Measurements from ENCODE around the gene SLC26A6.

Gene SLC26A6

GRCh38 chr3:48635222-48636021 lies at the start of gene SLC26A6:
SLC26A6 (minus strand) TSS chr3:48635461; CDS start chr3:48635393, 68 bp downstream.
- H3K9me3 Mint-ChIP-seq = no peaks in the 10 kb centered on the region
- peaks cover 3% of the 10 kb centered on the region for H3K27me3 Mint-ChIP-seq
- DNase-seq = peak; percentile 97
- peaks cover 28% of the 10 kb centered on the region for H3K4me1 Mint-ChIP-seq
- H3K27ac Mint-ChIP-seq = peak within 1 kb of the TSS; percentile 87
- CTCF ChIA-PET = interaction anchor here (1.2 to 2.8 kb wide), 12 partner anchors 10 to 235 kb away, joined by 3 to 17 read pairs (median 6); partner anchors contain the start of genes PFKFB4 and UCN2
- peak within 1 kb of the TSS; percentile 87 for H3K4me3 Mint-ChIP-seq
- peaks cover 12% of the 10 kb centered on the region for H3K36me3 Mint-ChIP-seq

DNA sequence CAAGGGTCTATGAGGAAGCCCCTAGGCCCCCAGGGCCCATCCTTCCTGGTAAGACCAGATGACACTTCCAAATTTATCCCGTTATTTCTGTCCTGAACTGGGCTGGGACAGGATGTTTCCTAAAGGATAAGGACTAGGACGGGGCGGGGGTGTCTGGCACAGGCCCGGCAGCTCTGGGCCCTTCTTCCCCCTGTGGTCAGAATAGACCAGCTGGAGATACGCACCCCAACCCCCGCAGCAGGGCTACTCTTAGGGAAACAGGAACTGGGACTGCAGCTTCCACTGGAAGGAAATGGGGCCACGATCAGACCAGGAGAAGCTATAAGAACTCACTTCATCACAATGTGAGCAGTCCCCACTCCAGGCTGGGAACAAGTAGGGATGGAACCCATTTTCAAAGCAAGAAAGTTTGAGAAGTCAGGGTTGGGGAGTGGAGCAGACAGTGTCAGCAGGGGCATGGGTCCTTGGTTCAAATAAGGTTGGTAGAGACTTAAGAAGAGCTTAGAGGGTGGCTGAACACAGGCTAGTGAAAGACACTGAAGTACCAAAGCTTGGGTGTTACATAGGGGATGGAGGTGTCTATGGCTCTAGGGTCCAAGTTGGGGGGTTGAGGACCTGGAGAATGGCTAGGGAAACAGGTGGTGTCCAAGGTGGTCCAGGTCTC lies 49.4 kb upstream of the SLC26A6 start:
- H3K36me3 Mint-ChIP-seq = peaks cover 50% of the 10 kb centered on the region

DNA sequence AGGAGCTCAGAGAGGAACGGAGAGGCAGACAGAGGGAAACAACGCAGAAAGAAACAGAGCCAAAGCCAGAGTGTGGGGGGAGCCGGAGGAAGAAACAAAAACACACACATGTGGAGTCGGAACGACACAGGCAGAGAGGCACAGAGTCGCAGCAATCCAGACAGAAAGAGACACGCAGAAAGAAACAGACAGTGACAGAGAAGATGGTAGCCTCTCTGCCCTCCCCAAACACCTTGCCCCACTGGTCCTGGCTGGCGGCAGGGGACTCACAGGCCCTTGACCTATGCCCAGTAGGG lies 48.7 kb upstream of the SLC26A6 start:
- no peak for DNase-seq
- H3K27ac Mint-ChIP-seq = peak overlapping the region; percentile 74
- CTCF ChIA-PET = interaction anchor here (0.9 to 2.1 kb wide), 6 partner anchors 8 to 283 kb away, joined by 4 to 7 read pairs (median 4); no protein-coding TSS in a partner anchor
- H3K9me3 Mint-ChIP-seq = no peaks in the 10 kb centered on the region
- peak overlapping the region; percentile 82 for H3K4me3 Mint-ChIP-seq
- H3K36me3 Mint-ChIP-seq = peaks cover 51% of the 10 kb centered on the region
- no peaks in the 10 kb centered on the region for H3K27me3 Mint-ChIP-seq
- H3K4me1 Mint-ChIP-seq = peaks cover 50% of the 10 kb centered on the region

More for the DNA sequence above, 49.4 kb upstream of the SLC26A6 start:
- Mint-ChIP-seq H3K4me1 (peaks cover 45% of the 10 kb centered on the region), H3K9me3 (no peaks in the 10 kb centered on the region), H3K4me3 (peak overlapping the region; percentile 82), H3K27me3 (no peaks in the 10 kb centered on the region), H3K27ac (peak overlapping the region; percentile 87)
- CTCF ChIA-PET = interaction anchor here (0.9 to 2.1 kb wide), 7 partner anchors 8 to 284 kb away, joined by 4 to 7 read pairs (median 4); no protein-coding TSS in a partner anchor
- DNase-seq = no peak

DNA sequence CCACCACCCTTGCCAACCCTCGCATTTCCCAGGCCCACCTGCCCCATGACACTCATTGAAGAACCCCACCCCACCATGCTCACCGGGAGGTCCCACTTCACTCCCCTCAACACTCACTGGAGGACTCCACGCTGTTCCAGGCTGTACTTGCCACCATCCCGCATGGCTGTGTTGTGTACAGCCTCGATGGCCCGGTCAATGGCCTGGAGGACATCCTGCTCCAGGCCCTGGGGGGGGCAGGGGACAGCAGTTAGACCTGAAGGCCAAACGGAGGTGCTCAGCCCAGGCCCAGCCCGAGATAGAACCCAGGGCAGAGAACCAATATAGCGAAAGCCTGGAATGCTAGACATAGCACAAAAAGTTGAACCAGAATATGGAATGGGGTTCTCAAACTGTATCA lies 47.5 kb upstream of the SLC26A6 start:
- Mint-ChIP-seq H3K4me1 (peaks cover 53% of the 10 kb centered on the region), H3K9me3 (no peaks in the 10 kb centered on the region), H3K27me3 (no peaks in the 10 kb centered on the region), H3K4me3 (no peak overlapping the region), H3K36me3 (peaks cover 52% of the 10 kb centered on the region), H3K27ac (no peak overlapping the region)
- CTCF ChIA-PET = interaction anchor here (0.7 kb wide), 1 partner anchor 10 kb away, joined by 3 read pairs; no protein-coding TSS in a partner anchor
- no peak for DNase-seq

DNA sequence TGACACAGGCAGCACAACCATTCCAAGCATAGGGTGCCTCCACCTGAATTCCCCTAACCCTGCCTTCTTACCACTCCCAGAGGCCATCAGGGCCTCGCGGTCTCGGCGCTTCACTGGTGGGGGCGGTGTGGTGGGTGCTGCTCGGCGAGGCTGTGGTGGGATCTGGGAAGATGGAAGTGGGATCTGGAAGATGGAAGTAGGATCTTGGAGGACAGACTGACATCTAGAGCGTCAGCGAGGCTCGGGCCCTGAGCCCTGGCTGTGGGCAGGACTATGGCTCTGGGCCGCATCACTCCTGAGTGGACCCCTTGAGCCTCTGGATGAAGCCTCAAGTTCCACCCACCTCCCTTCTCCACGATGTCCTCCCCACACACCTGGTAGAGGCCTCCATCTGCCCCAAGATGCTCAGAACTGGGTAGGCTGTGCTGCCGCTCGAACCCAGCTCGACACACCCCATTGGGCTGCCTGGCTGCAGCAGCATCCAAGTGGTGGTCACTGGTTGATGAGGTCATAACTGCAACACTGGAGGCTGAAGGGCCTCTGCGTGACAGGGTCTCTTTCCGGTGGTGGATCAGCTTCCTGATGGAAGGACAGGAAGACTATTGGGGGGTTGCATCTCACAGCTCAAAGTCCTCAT lies 46.8 kb upstream of the SLC26A6 start:
- Mint-ChIP-seq H3K4me1 (peaks cover 53% of the 10 kb centered on the region), H3K27ac (peak overlapping the region; percentile 13), H3K9me3 (no peaks in the 10 kb centered on the region), H3K36me3 (peaks cover 53% of the 10 kb centered on the region), H3K4me3 (no peak overlapping the region), H3K27me3 (no peaks in the 10 kb centered on the region)
- no peak for DNase-seq
- CTCF ChIA-PET = no interaction called here

- Mint-ChIP-seq H3K4me1 (peaks cover 51% of the 10 kb centered on the region), H3K27ac (peak overlapping the region; percentile 13), H3K4me3 (no peak overlapping the region), H3K36me3 (peaks cover 53% of the 10 kb centered on the region), H3K9me3 (no peaks in the 10 kb centered on the region), H3K27me3 (no peaks in the 10 kb centered on the region)
- CTCF ChIA-PET = no interaction called here
- DNase-seq = no peak
These were observed 46.2 kb upstream of the SLC26A6 start for GRCh38 chr3:48681541-48681880.

DNA sequence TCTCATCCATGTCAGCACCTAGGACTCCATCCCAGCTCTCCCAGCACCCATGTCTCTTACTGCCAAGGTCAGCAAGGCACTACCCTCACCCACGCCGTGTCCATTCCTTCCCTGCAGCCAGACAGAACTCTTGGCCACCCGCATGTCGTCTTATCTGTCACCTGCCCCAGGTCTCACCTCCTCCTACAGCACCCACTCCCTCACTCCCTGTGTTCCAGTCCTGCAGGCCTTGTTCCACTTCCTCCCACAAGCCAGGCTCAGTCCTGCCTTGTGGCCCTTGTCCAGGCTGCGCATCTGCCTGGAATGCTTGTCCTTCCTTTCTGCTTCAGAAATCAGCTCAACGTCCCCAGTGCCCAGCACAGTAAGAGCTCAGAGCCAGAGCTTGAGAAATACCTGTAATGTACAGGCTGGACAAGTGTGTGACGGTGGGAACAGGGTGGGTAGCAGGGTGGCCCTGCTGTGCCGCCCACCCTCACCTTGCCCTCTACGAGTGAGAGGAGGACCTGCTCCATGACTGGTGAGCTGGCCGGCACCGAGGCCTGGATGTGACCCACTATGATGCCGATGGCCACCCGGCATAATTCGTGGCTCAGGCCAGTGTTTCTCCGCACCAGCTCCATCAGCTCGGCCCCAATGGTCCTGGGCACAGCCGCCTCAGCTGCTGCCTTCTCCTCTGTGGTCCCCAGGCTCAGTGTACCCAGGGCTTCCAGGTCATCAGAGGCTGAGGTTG lies 45.7 kb upstream of the SLC26A6 start:
- peaks cover 57% of the 10 kb centered on the region for H3K36me3 Mint-ChIP-seq
- H3K27ac Mint-ChIP-seq = peak overlapping the region; percentile 64
- no peaks in the 10 kb centered on the region for H3K9me3 Mint-ChIP-seq
- CTCF ChIA-PET = no interaction called here
- no peak overlapping the region for H3K4me3 Mint-ChIP-seq
- DNase-seq = no peak
- peaks cover 48% of the 10 kb centered on the region for H3K4me1 Mint-ChIP-seq
- no peaks in the 10 kb centered on the region for H3K27me3 Mint-ChIP-seq

DNA sequence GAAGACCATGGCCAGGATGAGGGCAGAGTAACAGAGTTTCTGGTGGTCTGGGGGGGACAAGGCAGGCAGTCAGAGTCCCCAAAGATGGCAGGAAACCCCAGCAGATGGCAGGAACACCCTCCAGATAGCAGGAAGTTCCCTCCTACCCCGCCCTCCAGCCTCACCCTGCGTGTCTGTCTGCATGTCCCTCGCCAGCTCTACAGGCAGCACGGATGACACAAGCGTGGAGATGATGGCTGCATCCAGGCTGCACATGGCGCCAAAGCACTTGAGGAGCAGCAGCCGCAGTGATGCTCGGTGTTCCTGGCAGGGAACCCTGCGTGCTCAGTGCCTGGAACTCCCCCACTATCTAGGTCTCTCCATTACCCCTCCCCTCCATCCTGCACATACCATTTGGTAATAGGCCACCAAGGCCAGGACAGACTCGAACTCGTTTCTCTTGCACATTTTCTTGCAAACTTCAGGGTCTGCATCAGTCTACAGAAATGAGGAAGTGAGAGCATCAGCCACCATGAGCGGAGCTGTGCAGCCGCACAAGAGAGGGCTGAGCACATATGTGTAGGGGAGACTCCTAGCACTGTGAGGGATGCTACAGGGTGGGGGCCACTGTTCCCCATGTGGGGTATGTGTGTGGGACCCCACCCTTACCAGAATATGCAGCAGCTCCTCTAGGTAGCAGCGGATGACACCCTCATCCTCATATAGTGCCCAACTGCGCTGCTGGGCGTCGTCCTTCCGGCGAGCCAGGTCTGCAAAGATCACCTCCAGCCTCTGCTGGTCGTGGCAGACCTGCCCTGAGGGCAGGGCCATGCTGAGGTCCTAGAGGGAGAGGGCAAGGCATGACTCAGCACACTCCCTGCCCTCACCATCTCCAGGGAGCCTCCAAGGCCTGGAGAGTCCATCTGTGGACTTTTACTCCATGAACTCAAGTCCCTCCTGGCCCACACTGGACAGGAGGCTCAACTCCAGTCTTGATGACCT lies 44.4 kb upstream of the SLC26A6 start:
- no peaks in the 10 kb centered on the region for H3K9me3 Mint-ChIP-seq
- H3K27ac Mint-ChIP-seq = peak overlapping the region; percentile 69
- CTCF ChIA-PET = no interaction called here
- DNase-seq = no peak
- H3K4me1 Mint-ChIP-seq = peaks cover 43% of the 10 kb centered on the region
- H3K4me3 Mint-ChIP-seq = no peak overlapping the region
- peaks cover 58% of the 10 kb centered on the region for H3K36me3 Mint-ChIP-seq
- no peaks in the 10 kb centered on the region for H3K27me3 Mint-ChIP-seq

GRCh38 chr3:48678566-48679380 lies 43.5 kb upstream of the SLC26A6 start:
- H3K27ac Mint-ChIP-seq = peak overlapping the region; percentile 54
- no peaks in the 10 kb centered on the region for H3K9me3 Mint-ChIP-seq
- H3K36me3 Mint-ChIP-seq = peaks cover 56% of the 10 kb centered on the region
- H3K4me3 Mint-ChIP-seq = no peak overlapping the region
- no peaks in the 10 kb centered on the region for H3K27me3 Mint-ChIP-seq
- H3K4me1 Mint-ChIP-seq = peaks cover 35% of the 10 kb centered on the region
- DNase-seq = no peak
- CTCF ChIA-PET = no interaction called here

- DNase-seq = no peak
- Mint-ChIP-seq H3K27ac (no peak overlapping the region), H3K4me3 (no peak overlapping the region), H3K9me3 (no peaks in the 10 kb centered on the region), H3K4me1 (peaks cover 30% of the 10 kb centered on the region), H3K36me3 (peaks cover 52% of the 10 kb centered on the region), H3K27me3 (no peaks in the 10 kb centered on the region)
- CTCF ChIA-PET = no interaction called here
These were observed 42.8 kb upstream of the SLC26A6 start for GRCh38 chr3:48678056-48678455.

- no peaks in the 10 kb centered on the region for H3K27me3 Mint-ChIP-seq
- no peak for DNase-seq
- CTCF ChIA-PET = interaction anchor here (1.5 kb wide), 1 partner anchor 12 kb away, joined by 3 read pairs; no protein-coding TSS in a partner anchor
- peaks cover 7% of the 10 kb centered on the region for H3K4me1 Mint-ChIP-seq
- H3K4me3 Mint-ChIP-seq = no peak overlapping the region
- H3K9me3 Mint-ChIP-seq = no peaks in the 10 kb centered on the region
- peaks cover 35% of the 10 kb centered on the region for H3K36me3 Mint-ChIP-seq
- H3K27ac Mint-ChIP-seq = no peak overlapping the region
These were observed 39.2 kb upstream of the SLC26A6 start for GRCh38 chr3:48674505-48674904.

GRCh38 chr3:48672522-48672921 lies 37.3 kb upstream of the SLC26A6 start:
- H3K4me1 Mint-ChIP-seq = no peaks in the 10 kb centered on the region
- CTCF ChIA-PET = no interaction called here
- H3K27me3 Mint-ChIP-seq = no peaks in the 10 kb centered on the region
- peaks cover 24% of the 10 kb centered on the region for H3K36me3 Mint-ChIP-seq
- DNase-seq = no peak
- no peak overlapping the region for H3K4me3 Mint-ChIP-seq
- H3K9me3 Mint-ChIP-seq = no peaks in the 10 kb centered on the region
- no peak overlapping the region for H3K27ac Mint-ChIP-seq

Data from activated naive CD4-positive, alpha-beta T cell treated with anti-CD3 and anti-CD28 coated beads, Interleukin-2, amount 10 ng/mL, durations not matched to agents 7 days and 5 days (primary cell).